ENCODE data around the gene PCDHAC2.

The PCDHAC2 gene

GRCh38 chr5:140989254-140990020 lies 23.2 kb downstream of the PCDHAC2 start:
- DNase-seq = no peak

GRCh38 chr5:140992828-140993227 lies 26.6 kb downstream of the PCDHAC2 start:
- DNase-seq = no peak

GRCh38 chr5:140996060-140996459 lies 29.8 kb downstream of the PCDHAC2 start:
- DNase-seq = no peak

GRCh38 chr5:140998921-140999410 lies 32.7 kb downstream of the PCDHAC2 start:
- no peak for DNase-seq

- no peak for DNase-seq
These were observed 35.2 kb downstream of the PCDHAC2 start for GRCh38 chr5:141001446-141001843.

GRCh38 chr5:141001844-141002604 lies 35.7 kb downstream of the PCDHAC2 start:
- no peak for DNase-seq

- DNase-seq = no peak
These were observed 36.3 kb downstream of the PCDHAC2 start for GRCh38 chr5:141002605-141002965.

- no peak for DNase-seq
These were observed 36.8 kb downstream of the PCDHAC2 start for GRCh38 chr5:141003031-141003430.

- DNase-seq = peak; percentile 68
These were observed 37.7 kb downstream of the PCDHAC2 start for GRCh38 chr5:141003791-141004611.

- DNase-seq = no peak
These were observed 41.5 kb downstream of the PCDHAC2 start for GRCh38 chr5:141007791-141008190.

GRCh38 chr5:141010047-141010793 lies 43.9 kb downstream of the PCDHAC2 start:
- no peak for DNase-seq

- DNase-seq = no peak
These were observed 51.7 kb downstream of the PCDHAC2 start for GRCh38 chr5:141017943-141018342.
